22Rv1 (cell line): ENCODE data around the gene PVR.
"Not testable (repeated sequence)": the region's sequence is repeated elsewhere in the genome, so short reads cannot be mapped to it uniquely, and the experiment has no call there.

ENCODE experiments used
- H3K27ac ChIP-seq: fragments of 450-650 bp; 2 replicates; pipeline ENCODE4 v1.5.1; 2017
- CTCF ChIP-seq: fragments of 450-650 bp; IDR thresholded peaks from 2 replicates; pipeline ENCODE4 v1.5.1; 2017; ENCODE audit warnings: mild to moderate bottlenecking
- ZFX ChIP-seq: fragments of 450-650 bp; IDR thresholded peaks from 2 replicates; pipeline ENCODE4 v1.6.1; 2017; ENCODE audit warnings: antibody characterized with exemption, borderline replicate concordance

The PVR gene

GRCh38 chr19:44703336-44704078, 59.8 kb downstream of the PVR start:
- no peak for TF ChIP-seq ZFX
- TF ChIP-seq CTCF, result no peak
- H3K27ac ChIP-seq, result no peak overlapping the region

- no peak overlapping the region for H3K27ac ChIP-seq
- TF ChIP-seq ZFX (no peak), CTCF (no peak)
Observed at GRCh38 chr19:44704982-44705381, 61.3 kb downstream of the PVR start.

GRCh38 chr19:44705502-44706010, 61.8 kb downstream of the PVR start:
- TF ChIP-seq ZFX (no peak), CTCF (no peak)

GRCh38 chr19:44706506-44707236, 63.0 kb downstream of the PVR start:
- no peak for TF ChIP-seq CTCF
- TF ChIP-seq ZFX, result no peak
- H3K27ac ChIP-seq, result no peak overlapping the region

More at GRCh38 chr19:44705502-44706010, 61.8 kb downstream of the PVR start:
- no peak overlapping the region for H3K27ac ChIP-seq

- TF ChIP-seq ZFX (no peak), CTCF (no peak)
- H3K27ac ChIP-seq, result no peak overlapping the region
Observed at GRCh38 chr19:44707794-44708193, 64.1 kb downstream of the PVR start.

- H3K27ac ChIP-seq, result no peak overlapping the region
- TF ChIP-seq ZFX (no peak), CTCF (no peak)
Observed at GRCh38 chr19:44708940-44709339, 65.2 kb downstream of the PVR start.

- not testable (repeated sequence) for H3K27ac ChIP-seq
Observed at GRCh38 chr19:44709434-44710266, 65.9 kb downstream of the PVR start.
